Esophagus squamous epithelium (tissue), 5 donors: ENCODE measurements around the gene STK32C. TPM values are rescaled to one million over a fixed set of nuclear protein-coding genes. Genes with fewer than 3 reads are reported as not detected.

Experiments
- DNase-seq: peaks from one replicate; lab custom pipeline; 2025; lab: John Stamatoyannopoulos, UW
- H3K27ac ChIP-seq, 4 donors: fragments of 200-600 bp; sonication (generic); one replicate each; pipeline ENCODE4 v1.5.1; 2016 to 2019; ENCODE audit warnings: mild to moderate bottlenecking in 1 of 4
- H3K27me3 ChIP-seq, 4 donors: fragments of 200-600 bp; sonication (generic); 1 replicate in 3 of 4; 2 replicates in 1 of 4; pipeline versions ENCODE4 v1.5.1 to v1.6.0; 2017 to 2021; ENCODE audit warnings: antibody characterized with exemption in 1 of 4
- H3K36me3 ChIP-seq, 3 donors: fragments of 200-600 bp; sonication (generic); one replicate each; pipeline ENCODE4 v1.5.1; 2016 to 2019
- H3K4me1 ChIP-seq, 3 donors: fragments of 200-600 bp; sonication (generic); one replicate each; pipeline ENCODE4 v1.5.1; 2017 to 2019
- H3K4me3 ChIP-seq, 4 donors: fragments of 200-600 bp; sonication (generic); 1 replicate in 3 of 4; 2 replicates in 1 of 4; pipeline ENCODE4 v1.5.1; 2016 to 2019; ENCODE audit warnings: mild to moderate bottlenecking in 2 of 4, moderate library complexity in 1 of 4
- H3K9me3 ChIP-seq, 3 donors: fragments of 200-600 bp; sonication (generic); one replicate each; pipeline ENCODE4 v1.5.1; 2016 to 2019
- CTCF ChIP-seq, 6 experiments: fragments of 450-650 bp in 4 of 6; fragments of 200-600 bp in 2 of 6; sonication (generic) in 2 of 6; IDR thresholded peaks; one replicate each; pipeline ENCODE4 v1.5.1; 2016 to 2019; ENCODE audit warnings: antibody characterized with exemption in 6 of 6, mild to moderate bottlenecking in 4 of 6, moderate library complexity in 4 of 6
- POLR2A ChIP-seq, 4 donors: fragments of 450-650 bp; IDR thresholded peaks; one replicate each; pipeline ENCODE4 v1.6.1; 2017; ENCODE audit warnings: antibody characterized with exemption in 4 of 4, mild to moderate bottlenecking in 4 of 4, moderate library complexity in 3 of 4
- WGBS, 2 donors: methylation state at CpG; one replicate each; pipeline ENCODE4 v1.1.5; 2018; 5-methylcytosine and 5-hydroxymethylcytosine counted together
- intact Hi-C: fragments of 100-400 bp; cut with DNase I; formaldehyde crosslinking; loops from one replicate; pipeline ENCODE4 v1.15.0; 2022
- total RNA-seq, 4 donors: library from RNA; depleted of rRNA; stranded (reverse); fragments of >200 nt; gene quantifications; one replicate each; pipeline ENCODE4 v1.1.0, GENCODE V29; 2016
- donor health status: DM: yes; HTN: yes; CAD: no.

Gene STK32C
- total RNA-seq, 4 donors from 2014 or later, result 2.3 to 5.5 (median 2.6) TPM

- Histone ChIP-seq H3K36me3 (no peaks in the 10 kb centered on the region), H3K4me3 (no peak overlapping the region), H3K27me3 (no peaks in the 10 kb centered on the region), H3K27ac (no peak overlapping the region), H3K9me3 (no peaks in the 10 kb centered on the region), H3K4me1 (peaks cover 0 to 15% (median 0%) of the 10 kb centered on the region in 3 donors)
- no peak for TF ChIP-seq CTCF (IDR thresholded peaks at IDR 0.05)
- no peak for TF ChIP-seq POLR2A (IDR thresholded peaks at IDR 0.05)
- intact Hi-C loops, result no loop called here
- WGBS, 2 donors, result 58 to 59% methylated on average over 11 to 21 of the region's 35 CpGs
- no peak for DNase-seq
These were observed 75.5 kb downstream of the STK32C start for GRCh38 chr10:132232023-132232951.

- TF ChIP-seq CTCF (IDR thresholded peaks at IDR 0.05) (no peak), POLR2A (IDR thresholded peaks at IDR 0.05) (no peak)
- Histone ChIP-seq H3K4me1 (peaks cover 0 to 15% (median 0%) of the 10 kb centered on the region in 3 donors), H3K4me3 (no peak overlapping the region), H3K9me3 (no peaks in the 10 kb centered on the region), H3K27ac (no peak overlapping the region), H3K27me3 (no peaks in the 10 kb centered on the region), H3K36me3 (no peaks in the 10 kb centered on the region)
- WGBS, 2 donors, result 82 to 94% methylated on average over 9 of the region's 13 CpGs
- intact Hi-C loops, result no loop called here
- no peak for DNase-seq
These were observed 76.1 kb downstream of the STK32C start for GRCh38 chr10:132231656-132232022.

- DNase-seq, result no peak
- TF ChIP-seq CTCF (IDR thresholded peaks at IDR 0.05) (no peak), POLR2A (IDR thresholded peaks at IDR 0.05) (no peak)
- Histone ChIP-seq H3K27me3 (no peaks in the 10 kb centered on the region), H3K4me1 (peaks cover 0 to 15% (median 0%) of the 10 kb centered on the region in 3 donors), H3K4me3 (peak overlapping the region in 3 of 4 donors; percentile 19 to 49 (median 35)), H3K36me3 (no peaks in the 10 kb centered on the region), H3K9me3 (no peaks in the 10 kb centered on the region), H3K27ac (peak overlapping the region; percentile 32 to 66 (median 54))
- 70 to 83% methylated on average over 2 to 12 of the region's 21 CpGs for WGBS, 2 donors
- intact Hi-C loops, result no loop called here
These were observed 77.1 kb downstream of the STK32C start for GRCh38 chr10:132230557-132231210.

- Histone ChIP-seq H3K27ac (peak overlapping the region; percentile 32 to 66 (median 54)), H3K4me3 (peak overlapping the region; percentile 19 to 49 (median 27)), H3K4me1 (peaks cover 0 to 15% (median 0%) of the 10 kb centered on the region in 3 donors), H3K27me3 (no peaks in the 10 kb centered on the region), H3K36me3 (no peaks in the 10 kb centered on the region), H3K9me3 (no peaks in the 10 kb centered on the region)
- DNase-seq, result no peak
- TF ChIP-seq CTCF (IDR thresholded peaks at IDR 0.05) (no peak), POLR2A (IDR thresholded peaks at IDR 0.05) (peak in 1 of 4 donors; percentile 17)
- WGBS, 2 donors, result 40 to 86% methylated on average over 5 to 13 of the region's 36 CpGs
- intact Hi-C loops, result no loop called here
These were observed 77.8 kb downstream of the STK32C start for GRCh38 chr10:132229834-132230556.
